ENCODE results near the gene ATP6V1G1. TPM values are rescaled to one million over a fixed set of nuclear protein-coding genes. Genes with fewer than 3 reads are reported as not detected.

Gene ATP6V1G1
- total RNA-seq, 1 experiment from 2014 or later: 143 TPM

DNA sequence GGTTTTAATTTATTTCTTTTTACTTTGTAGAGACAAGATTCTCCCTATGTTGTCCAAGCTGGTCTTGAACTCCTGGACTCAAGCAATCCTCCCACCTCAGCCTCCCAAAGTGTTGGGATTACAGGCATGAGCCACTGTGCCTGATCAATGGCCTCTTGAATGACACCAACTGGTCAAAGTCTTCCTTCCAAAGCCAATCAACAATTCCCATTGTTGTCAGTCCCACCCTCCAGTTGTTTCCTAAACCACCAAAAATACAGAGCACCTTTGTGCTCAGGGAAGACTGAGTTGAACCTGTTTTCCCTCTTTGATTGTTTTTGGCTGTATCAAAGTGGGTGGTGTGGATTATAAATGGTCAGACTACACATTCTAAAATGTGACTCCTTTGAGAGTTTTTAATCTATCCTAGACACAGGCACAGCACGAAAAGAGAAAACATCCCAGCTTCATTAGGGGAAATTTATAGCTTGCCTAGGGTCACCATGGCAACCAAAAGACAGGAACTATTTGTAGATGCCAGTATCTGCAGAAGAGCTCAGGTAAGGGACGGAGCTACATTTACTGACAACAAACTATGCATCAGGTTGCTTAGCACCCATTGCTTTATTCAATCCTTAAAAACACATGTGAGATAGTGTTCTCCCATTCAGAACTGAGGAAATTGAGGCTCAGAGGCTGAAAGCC is 27.6 kb upstream of the ATP6V1G1 start:
- no peaks in the 10 kb centered on the region for H3K27me3 Mint-ChIP-seq (ENCODE audit: insufficient read depth, unreplicated experiment)
- intact Hi-C loops (cut with micrococcal nuclease; ENCODE audit: unreplicated experiment): loop anchor here (2.0 kb wide), 1 partner anchor 51 kb away; the partner anchor contains the start of gene TMEM268
- CTCF ChIA-PET: no interaction called here
- H3K36me3 Mint-ChIP-seq (ENCODE audit: insufficient read depth, unreplicated experiment): no peaks in the 10 kb centered on the region
- H3K27me3 ChIP-seq (replicated peaks; ENCODE audit: control insufficient read depth, insufficient read depth, low read length): no peaks in the 10 kb centered on the region
- H3K9me3 Mint-ChIP-seq (ENCODE audit: unreplicated experiment): no peaks in the 10 kb centered on the region
- peaks cover 14% of the 10 kb centered on the region for H3K4me1 Mint-ChIP-seq (ENCODE audit: low read depth, unreplicated experiment)
- no peaks in the 10 kb centered on the region for H3K36me3 ChIP-seq (ENCODE audit: control insufficient read depth, insufficient read depth, low read length)
- H3K9me3 ChIP-seq: no peaks in the 10 kb centered on the region
- no peak overlapping the region for H3K4me3 ChIP-seq (ENCODE audit: low read depth, low read length)
- H3K4me3 Mint-ChIP-seq (ENCODE audit: unreplicated experiment): no peak overlapping the region
- BruUV-seq (replicated peaks): no TSS peak
- H3K4me1 ChIP-seq: peaks cover 21% of the 10 kb centered on the region
- DNase-seq: no peak
- POLR2A ChIA-PET: interaction anchor here (1.3 kb wide), 1 partner anchor 27 kb away, joined by 4 read pairs; the partner anchor contains the start of gene ATP6V1G1
- TF ChIP-seq, protein P1, sequence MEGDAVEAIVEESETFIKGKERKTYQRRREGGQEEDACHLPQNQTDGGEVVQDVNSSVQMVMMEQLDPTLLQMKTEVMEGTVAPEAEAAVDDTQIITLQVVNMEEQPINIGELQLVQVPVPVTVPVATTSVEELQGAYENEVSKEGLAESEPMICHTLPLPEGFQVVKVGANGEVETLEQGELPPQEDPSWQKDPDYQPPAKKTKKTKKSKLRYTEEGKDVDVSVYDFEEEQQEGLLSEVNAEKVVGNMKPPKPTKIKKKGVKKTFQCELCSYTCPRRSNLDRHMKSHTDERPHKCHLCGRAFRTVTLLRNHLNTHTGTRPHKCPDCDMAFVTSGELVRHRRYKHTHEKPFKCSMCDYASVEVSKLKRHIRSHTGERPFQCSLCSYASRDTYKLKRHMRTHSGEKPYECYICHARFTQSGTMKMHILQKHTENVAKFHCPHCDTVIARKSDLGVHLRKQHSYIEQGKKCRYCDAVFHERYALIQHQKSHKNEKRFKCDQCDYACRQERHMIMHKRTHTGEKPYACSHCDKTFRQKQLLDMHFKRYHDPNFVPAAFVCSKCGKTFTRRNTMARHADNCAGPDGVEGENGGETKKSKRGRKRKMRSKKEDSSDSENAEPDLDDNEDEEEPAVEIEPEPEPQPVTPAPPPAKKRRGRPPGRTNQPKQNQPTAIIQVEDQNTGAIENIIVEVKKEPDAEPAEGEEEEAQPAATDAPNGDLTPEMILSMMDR (IDR thresholded peaks at IDR 0.05; ENCODE audit: insufficient read depth in 1 of 2, low read depth in 1 of 2, low read length in 1 of 2, severe bottlenecking in 1 of 2, unreplicated experiment in 1 of 2): no peak
- H3K27ac Mint-ChIP-seq (ENCODE audit: unreplicated experiment): no peak overlapping the region

- intact Hi-C loops (cut with micrococcal nuclease; ENCODE audit: unreplicated experiment): no loop called here
- Histone ChIP-seq H3K9me3 (no peaks in the 10 kb centered on the region), H3K4me1 (peaks cover 21% of the 10 kb centered on the region), H3K36me3 (ENCODE audit: control insufficient read depth, insufficient read depth, low read length) (no peaks in the 10 kb centered on the region), H3K4me3 (ENCODE audit: low read depth, low read length) (no peak overlapping the region), H3K27me3 (replicated peaks; ENCODE audit: control insufficient read depth, insufficient read depth, low read length) (no peaks in the 10 kb centered on the region)
- TF ChIP-seq, protein P1 (IDR thresholded peaks at IDR 0.05; ENCODE audit: insufficient read depth in 1 of 2, low read depth in 1 of 2, low read length in 1 of 2, severe bottlenecking in 1 of 2, unreplicated experiment in 1 of 2): no peak
- no peak for DNase-seq
- no peak overlapping the region for H3K27ac Mint-ChIP-seq (ENCODE audit: unreplicated experiment)
- no peaks in the 10 kb centered on the region for H3K27me3 Mint-ChIP-seq (ENCODE audit: insufficient read depth, unreplicated experiment)
- no peaks in the 10 kb centered on the region for H3K9me3 Mint-ChIP-seq (ENCODE audit: unreplicated experiment)
- CTCF ChIA-PET: no interaction called here
- H3K36me3 Mint-ChIP-seq (ENCODE audit: insufficient read depth, unreplicated experiment): no peaks in the 10 kb centered on the region
- no TSS peak for BruUV-seq (replicated peaks)
- POLR2A ChIA-PET: interaction anchor here (1.3 kb wide), 1 partner anchor 26 kb away, joined by 4 read pairs; the partner anchor contains the start of gene ATP6V1G1
- peaks cover 14% of the 10 kb centered on the region for H3K4me1 Mint-ChIP-seq (ENCODE audit: low read depth, unreplicated experiment)
- H3K4me3 Mint-ChIP-seq (ENCODE audit: unreplicated experiment): no peak overlapping the region
Observed at GRCh38 chr9:114560956-114561355, 26.6 kb upstream of the ATP6V1G1 start.

GRCh38 chr9:114561771-114562170 is 25.8 kb upstream of the ATP6V1G1 start:
- POLR2A ChIA-PET: no interaction called here
- no peak overlapping the region for H3K4me3 ChIP-seq (ENCODE audit: low read depth, low read length)
- Mint-ChIP-seq H3K27ac (ENCODE audit: unreplicated experiment) (no peak overlapping the region), H3K27me3 (ENCODE audit: insufficient read depth, unreplicated experiment) (peaks cover 3% of the 10 kb centered on the region), H3K4me3 (ENCODE audit: unreplicated experiment) (no peak overlapping the region), H3K9me3 (ENCODE audit: unreplicated experiment) (no peaks in the 10 kb centered on the region), H3K36me3 (ENCODE audit: insufficient read depth, unreplicated experiment) (no peaks in the 10 kb centered on the region), H3K4me1 (ENCODE audit: low read depth, unreplicated experiment) (peaks cover 14% of the 10 kb centered on the region)
- peaks cover 21% of the 10 kb centered on the region for H3K4me1 ChIP-seq
- no peaks in the 10 kb centered on the region for H3K36me3 ChIP-seq (ENCODE audit: control insufficient read depth, insufficient read depth, low read length)
- no peak for DNase-seq
- intact Hi-C loops (cut with micrococcal nuclease; ENCODE audit: unreplicated experiment): no loop called here
- TF ChIP-seq, protein P1 (IDR thresholded peaks at IDR 0.05; ENCODE audit: insufficient read depth in 1 of 2, low read depth in 1 of 2, low read length in 1 of 2, severe bottlenecking in 1 of 2, unreplicated experiment in 1 of 2): no peak
- H3K27me3 ChIP-seq (replicated peaks; ENCODE audit: control insufficient read depth, insufficient read depth, low read length): no peaks in the 10 kb centered on the region
- BruUV-seq (replicated peaks): no TSS peak
- H3K9me3 ChIP-seq: no peaks in the 10 kb centered on the region
- CTCF ChIA-PET: no interaction called here
